NT2/D1 (cell line): ENCODE measurements around the gene CTNNA3.

ENCODE experiments used
- DNase-seq: peaks from one replicate; pipeline ENCODE4 v3.0.0-alpha.2; 2011; ENCODE audit warnings: low read depth, low spot score
- H3K27me3 ChIP-seq: 2 replicates; pipeline ENCODE4 v1.6.0; 2011; ENCODE audit warnings: mild to moderate bottlenecking; ENCODE audit not compliant: insufficient read length, insufficient read depth
- H3K36me3 ChIP-seq: 2 replicates; pipeline ENCODE4 v1.6.1; 2011; ENCODE audit warnings: mild to moderate bottlenecking, low read length, mixed read lengths; ENCODE audit not compliant: insufficient read depth, insufficient read length
- H3K4me1 ChIP-seq: 2 replicates; pipeline ENCODE4 v1.5.1; 2011; ENCODE audit not compliant: insufficient read depth, insufficient read length
- H3K4me3 ChIP-seq: 2 replicates; pipeline ENCODE4 v1.5.1; 2011; ENCODE audit warnings: low read depth; ENCODE audit not compliant: insufficient read length
- H3K9ac ChIP-seq: 2 replicates; pipeline ENCODE4 v1.6.0; 2011; ENCODE audit warnings: low read depth; ENCODE audit not compliant: insufficient read length
- H3K9me3 ChIP-seq: 2 replicates; pipeline ENCODE4 v1.5.1; 2011; ENCODE audit warnings: mild to moderate bottlenecking, low read length; ENCODE audit not compliant: insufficient read depth
- SUZ12 ChIP-seq: IDR thresholded peaks from 2 replicates; pipeline ENCODE4 v1.6.1; 2011; ENCODE audit not compliant: insufficient read length, insufficient read depth; ENCODE audit errors: extremely low read depth
- YY1 ChIP-seq: IDR thresholded peaks from 2 replicates; pipeline ENCODE4 v1.6.1; 2011; ENCODE audit not compliant: insufficient read length, insufficient read depth
- ZNF274 ChIP-seq: IDR thresholded peaks from 2 replicates; pipeline ENCODE4 v1.6.1; 2011; ENCODE audit warnings: mild to moderate bottlenecking, low read depth, low read length

Gene CTNNA3

GRCh38 chr10:66714741-66715140 is 981.3 kb downstream of the CTNNA3 start:
- Histone ChIP-seq H3K36me3 (no peaks in the 10 kb centered on the region), H3K4me1 (no peaks in the 10 kb centered on the region), H3K9ac (no peak overlapping the region), H3K9me3 (no peaks in the 10 kb centered on the region), H3K27me3 (no peaks in the 10 kb centered on the region), H3K4me3 (no peak overlapping the region)
- no peak for DNase-seq
- TF ChIP-seq ZNF274 (no peak), SUZ12 (no peak), YY1 (no peak)

- no peak for DNase-seq
- no peaks in the 10 kb centered on the region for H3K27me3 ChIP-seq
- no peak overlapping the region for H3K4me3 ChIP-seq
- H3K36me3 ChIP-seq = no peaks in the 10 kb centered on the region
- no peaks in the 10 kb centered on the region for H3K4me1 ChIP-seq
- TF ChIP-seq ZNF274 (no peak), SUZ12 (no peak), YY1 (no peak)
- H3K9ac ChIP-seq = no peak overlapping the region
- no peaks in the 10 kb centered on the region for H3K9me3 ChIP-seq
These were observed 982.6 kb downstream of the CTNNA3 start for GRCh38 chr10:66713387-66713786.

- DNase-seq = no peak
- no peaks in the 10 kb centered on the region for H3K36me3 ChIP-seq
These were observed 997.9 kb downstream of the CTNNA3 start for GRCh38 chr10:66698069-66698468.

GRCh38 chr10:66695046-66695445 is 1000.9 kb downstream of the CTNNA3 start:
- Histone ChIP-seq H3K4me3 (no peak overlapping the region), H3K27me3 (no peaks in the 10 kb centered on the region), H3K4me1 (no peaks in the 10 kb centered on the region), H3K9me3 (no peaks in the 10 kb centered on the region), H3K9ac (no peak overlapping the region), H3K36me3 (no peaks in the 10 kb centered on the region)
- no peak for DNase-seq
- TF ChIP-seq ZNF274 (no peak), SUZ12 (no peak), YY1 (no peak)

More at GRCh38 chr10:66698069-66698468, 997.9 kb downstream of the CTNNA3 start:
- Histone ChIP-seq H3K4me3 (no peak overlapping the region), H3K9ac (no peak overlapping the region), H3K4me1 (no peaks in the 10 kb centered on the region), H3K9me3 (no peaks in the 10 kb centered on the region), H3K27me3 (no peaks in the 10 kb centered on the region)
- TF ChIP-seq SUZ12 (no peak), YY1 (no peak)

GRCh38 chr10:66684581-66684980 is 1011.4 kb downstream of the CTNNA3 start:
- Histone ChIP-seq H3K4me3 (no peak overlapping the region), H3K36me3 (no peaks in the 10 kb centered on the region), H3K27me3 (no peaks in the 10 kb centered on the region), H3K9ac (no peak overlapping the region), H3K9me3 (no peaks in the 10 kb centered on the region), H3K4me1 (no peaks in the 10 kb centered on the region)
- DNase-seq = no peak
- TF ChIP-seq YY1 = no peak
- no peak for TF ChIP-seq SUZ12
- no peak for TF ChIP-seq ZNF274

GRCh38 chr10:66680886-66681285 is 1015.1 kb downstream of the CTNNA3 start:
- H3K4me1 ChIP-seq = no peaks in the 10 kb centered on the region
- H3K9ac ChIP-seq = no peak overlapping the region
- no peak overlapping the region for H3K4me3 ChIP-seq
- H3K9me3 ChIP-seq = no peaks in the 10 kb centered on the region
- DNase-seq = no peak
- TF ChIP-seq SUZ12 (no peak), YY1 (no peak), ZNF274 (no peak)
- H3K27me3 ChIP-seq = no peaks in the 10 kb centered on the region
- H3K36me3 ChIP-seq = no peaks in the 10 kb centered on the region

- Histone ChIP-seq H3K9me3 (no peaks in the 10 kb centered on the region), H3K4me3 (no peak overlapping the region), H3K27me3 (no peaks in the 10 kb centered on the region), H3K4me1 (no peaks in the 10 kb centered on the region), H3K36me3 (no peaks in the 10 kb centered on the region), H3K9ac (no peak overlapping the region)
- no peak for DNase-seq
- no peak for TF ChIP-seq ZNF274
- TF ChIP-seq YY1 = no peak
- no peak for TF ChIP-seq SUZ12
These were observed 1017.5 kb downstream of the CTNNA3 start for GRCh38 chr10:66678521-66678920.

- DNase-seq = no peak
- Histone ChIP-seq H3K9ac (no peak overlapping the region), H3K4me1 (no peaks in the 10 kb centered on the region), H3K9me3 (no peaks in the 10 kb centered on the region), H3K27me3 (no peaks in the 10 kb centered on the region), H3K36me3 (no peaks in the 10 kb centered on the region), H3K4me3 (no peak overlapping the region)
- TF ChIP-seq ZNF274 (no peak), SUZ12 (no peak), YY1 (no peak)
These were observed 1022.9 kb downstream of the CTNNA3 start for GRCh38 chr10:66673071-66673470.
